Skeletal muscle tissue (tissue), 4 donors: ENCODE measurements around the gene FEZ2. TPM values are rescaled to one million over a fixed set of nuclear protein-coding genes. Genes with fewer than 3 reads are reported as not detected.

Experiments used
- H3K27ac ChIP-seq: one replicate; pipeline ENCODE4 v1.7.0; 2013; ENCODE audit warnings: mild to moderate bottlenecking, low read depth, low read length, inconsistent platforms
- H3K27me3 ChIP-seq, 3 donors: one replicate each; pipeline ENCODE4 v1.7.0; 2013; ENCODE audit warnings: low read length in 3 of 3; ENCODE audit not compliant: control insufficient read depth in 3 of 3, insufficient read depth in 3 of 3
- H3K36me3 ChIP-seq, 3 donors: one replicate each; pipeline ENCODE4 v1.7.0; 2013; ENCODE audit warnings: low read length in 3 of 3; ENCODE audit not compliant: control insufficient read depth in 3 of 3, insufficient read depth in 3 of 3
- H3K4me1 ChIP-seq, 3 donors: one replicate each; pipeline ENCODE4 v1.7.0; 2013; ENCODE audit warnings: low read length in 3 of 3, mild to moderate bottlenecking in 3 of 3; ENCODE audit not compliant: control insufficient read depth in 3 of 3, insufficient read depth in 3 of 3
- H3K4me3 ChIP-seq, 3 donors: one replicate each; pipeline ENCODE4 v1.7.0; 2013; ENCODE audit warnings: low read length in 3 of 3
- H3K9ac ChIP-seq, 3 donors: one replicate each; pipeline ENCODE4 v1.7.0; 2013; ENCODE audit warnings: low read length in 3 of 3, mild to moderate bottlenecking in 3 of 3, moderate library complexity in 2 of 3, low read depth in 1 of 3
- H3K9me3 ChIP-seq, 3 donors: one replicate each; pipeline ENCODE4 v1.7.0; 2013; ENCODE audit warnings: low read length in 3 of 3; ENCODE audit not compliant: control insufficient read depth in 3 of 3
- total RNA-seq: library from RNA; depleted of rRNA; stranded (reverse); fragments of >200 nt; gene quantifications from one replicate; pipeline ENCODE4 v1.2.3, GENCODE V29; 2014
- donor health status: Osteomylitis.

Gene FEZ2
- total RNA-seq, 1 donor from 2014 or later, result 61.6 TPM

GRCh38 chr2:36540986-36541754, 56.8 kb downstream of the FEZ2 start:
- Histone ChIP-seq H3K9me3 (no peaks in the 10 kb centered on the region), H3K36me3 (peaks cover 22 to 56% (median 47%) of the 10 kb centered on the region in 3 donors), H3K4me1 (peaks cover 4 to 8% (median 6%) of the 10 kb centered on the region in 3 donors), H3K4me3 (no peak overlapping the region), H3K27ac (peak overlapping the region; percentile 48), H3K27me3 (no peaks in the 10 kb centered on the region), H3K9ac (no peak overlapping the region)

- peak overlapping the region; percentile 26 for H3K27ac ChIP-seq
- H3K9ac ChIP-seq, result no peak overlapping the region
- H3K27me3 ChIP-seq, result no peaks in the 10 kb centered on the region
- peaks cover 4 to 8% (median 6%) of the 10 kb centered on the region in 3 donors for H3K4me1 ChIP-seq
- peaks cover 19 to 49% (median 44%) of the 10 kb centered on the region in 3 donors for H3K36me3 ChIP-seq
- no peak overlapping the region for H3K4me3 ChIP-seq
- no peaks in the 10 kb centered on the region for H3K9me3 ChIP-seq
Observed at GRCh38 chr2:36539631-36540030, 58.3 kb downstream of the FEZ2 start.

- Histone ChIP-seq H3K36me3 (peaks cover 15 to 44% (median 42%) of the 10 kb centered on the region in 3 donors), H3K27ac (no peak overlapping the region), H3K4me1 (peaks cover 4 to 8% (median 6%) of the 10 kb centered on the region in 3 donors)
Observed at GRCh38 chr2:36538335-36538734, 59.6 kb downstream of the FEZ2 start.

GRCh38 chr2:36536776-36537175, 61.2 kb downstream of the FEZ2 start:
- H3K27ac ChIP-seq, result no peak overlapping the region
- H3K4me3 ChIP-seq, result no peak overlapping the region
- H3K4me1 ChIP-seq, result peaks cover 2 to 6% (median 4%) of the 10 kb centered on the region in 3 donors
- H3K36me3 ChIP-seq, result peaks cover 15 to 53% (median 45%) of the 10 kb centered on the region in 3 donors
- H3K9me3 ChIP-seq, result no peaks in the 10 kb centered on the region
- H3K9ac ChIP-seq, result no peak overlapping the region
- H3K27me3 ChIP-seq, result no peaks in the 10 kb centered on the region

More at GRCh38 chr2:36538335-36538734, 59.6 kb downstream of the FEZ2 start:
- H3K9ac ChIP-seq, result no peak overlapping the region
- H3K9me3 ChIP-seq, result no peaks in the 10 kb centered on the region
- no peaks in the 10 kb centered on the region for H3K27me3 ChIP-seq
- H3K4me3 ChIP-seq, result no peak overlapping the region

- no peaks in the 10 kb centered on the region for H3K27me3 ChIP-seq
Observed at GRCh38 chr2:36535099-36535498, 62.9 kb downstream of the FEZ2 start.

GRCh38 chr2:36534275-36534799, 63.6 kb downstream of the FEZ2 start:
- no peak overlapping the region for H3K4me3 ChIP-seq
- H3K9me3 ChIP-seq, result no peaks in the 10 kb centered on the region
- peaks cover 15 to 42% (median 39%) of the 10 kb centered on the region in 3 donors for H3K36me3 ChIP-seq
- H3K27ac ChIP-seq, result no peak overlapping the region
- peaks cover 8 to 15% (median 14%) of the 10 kb centered on the region in 3 donors for H3K4me1 ChIP-seq
- no peak overlapping the region for H3K9ac ChIP-seq
- no peaks in the 10 kb centered on the region for H3K27me3 ChIP-seq

More at GRCh38 chr2:36535099-36535498, 62.9 kb downstream of the FEZ2 start:
- peaks cover 8 to 11% (median 11%) of the 10 kb centered on the region in 3 donors for H3K4me1 ChIP-seq
- no peaks in the 10 kb centered on the region for H3K9me3 ChIP-seq
- H3K36me3 ChIP-seq, result peaks cover 15 to 47% (median 39%) of the 10 kb centered on the region in 3 donors
- no peak overlapping the region for H3K9ac ChIP-seq
- no peak overlapping the region for H3K27ac ChIP-seq
- H3K4me3 ChIP-seq, result no peak overlapping the region

GRCh38 chr2:36530983-36531354, 67.0 kb downstream of the FEZ2 start:
- no peaks in the 10 kb centered on the region for H3K9me3 ChIP-seq
- H3K4me3 ChIP-seq, result no peak overlapping the region
- H3K27me3 ChIP-seq, result no peaks in the 10 kb centered on the region
- H3K36me3 ChIP-seq, result peaks cover 0 to 21% (median 20%) of the 10 kb centered on the region in 3 donors
- H3K9ac ChIP-seq, result no peak overlapping the region
- peaks cover 8 to 26% (median 18%) of the 10 kb centered on the region in 3 donors for H3K4me1 ChIP-seq
- peak overlapping the region; percentile 28 for H3K27ac ChIP-seq

- no peak overlapping the region for H3K9ac ChIP-seq
- H3K4me3 ChIP-seq, result no peak overlapping the region
- H3K27me3 ChIP-seq, result no peaks in the 10 kb centered on the region
- H3K4me1 ChIP-seq, result peaks cover 8 to 26% (median 19%) of the 10 kb centered on the region in 3 donors
- H3K27ac ChIP-seq, result peak overlapping the region; percentile 28
- peaks cover 0 to 19% (median 16%) of the 10 kb centered on the region in 3 donors for H3K36me3 ChIP-seq
- no peaks in the 10 kb centered on the region for H3K9me3 ChIP-seq
Observed at GRCh38 chr2:36530178-36530982, 67.6 kb downstream of the FEZ2 start.

- peaks cover 8 to 29% (median 23%) of the 10 kb centered on the region in 3 donors for H3K4me1 ChIP-seq
- no peak overlapping the region for H3K27ac ChIP-seq
- no peak overlapping the region for H3K4me3 ChIP-seq
- no peaks in the 10 kb centered on the region for H3K9me3 ChIP-seq
- H3K9ac ChIP-seq, result no peak overlapping the region
- H3K27me3 ChIP-seq, result no peaks in the 10 kb centered on the region
- peaks cover 0 to 23% (median 15%) of the 10 kb centered on the region in 3 donors for H3K36me3 ChIP-seq
Observed at GRCh38 chr2:36528766-36529392, 69.1 kb downstream of the FEZ2 start.
